ENCODE results near the gene MLC1. TPM values are rescaled to one million over a fixed set of nuclear protein-coding genes. Genes with fewer than 3 reads are reported as not detected.
A peak's percentile ranks its signal among the peaks of the same experiment; 100 is the strongest.

The MLC1 gene
- total RNA-seq, 1 donor from 2014 or later = not detected

GRCh38 chr22:50009765-50010675 lies 75.2 kb downstream of the MLC1 start:
- Histone ChIP-seq H3K36me3 (no peaks in the 10 kb centered on the region), H3K9ac (no peak overlapping the region), H3K4me1 (peaks cover 15% of the 10 kb centered on the region), H3K4me2 (peak overlapping the region; percentile 49), H3K9me3 (ENCODE audit: low read depth) (no peaks in the 10 kb centered on the region), H3K27me3 (peaks cover 74% of the 10 kb centered on the region), H4K20me1 (ENCODE audit: low read depth) (no peaks in the 10 kb centered on the region), H3K4me3 (peak overlapping the region; percentile 9), H2AFZ (replicated peaks) (no peak overlapping the region), H3K79me2 (ENCODE audit: low read depth) (no peaks in the 10 kb centered on the region), H3K27ac (no peak overlapping the region), H3F3A (ENCODE audit: low read depth) (peaks cover 4% of the 10 kb centered on the region)
- TF ChIP-seq EZH2 (IDR thresholded peaks at IDR 0.05) (no peak), CTCF (IDR thresholded peaks at IDR 0.05) (no peak), EZH2phosphoT487 (IDR thresholded peaks at IDR 0.05) (no peak)
- no peaks in the 10 kb centered on the region for H3K36me3 Mint-ChIP-seq
- no peak for DNase-seq (ENCODE audit: low spot score)
- H3K9me3 Mint-ChIP-seq = peaks cover 2% of the 10 kb centered on the region
- H3K4me1 Mint-ChIP-seq = peaks cover 2% of the 10 kb centered on the region
- peaks cover 31% of the 10 kb centered on the region for H3K27me3 Mint-ChIP-seq (ENCODE audit: insufficient read depth, low read depth)
- H3K27ac Mint-ChIP-seq = peak overlapping the region; percentile 29
- H3K4me3 Mint-ChIP-seq = peak overlapping the region; percentile 55

Other genes with a start within 250 kb of the MLC1 start
- gene ZBED4, start 231.6 kb downstream of the MLC1 start, total RNA-seq (ENCODE audit: low replicate concordance) = 23.1 and 29.3 TPM in 2 replicates
- gene ALG12, start 167.0 kb downstream of the MLC1 start, total RNA-seq (ENCODE audit: low replicate concordance) = 4.9 and 14.2 TPM in 2 replicates
- 12.2 and 22.6 TPM in 2 replicates for gene CRELD2, start 166.8 kb downstream of the MLC1 start, total RNA-seq (ENCODE audit: low replicate concordance)
- gene PIM3, start 124.7 kb downstream of the MLC1 start, total RNA-seq (ENCODE audit: low replicate concordance) = 15.1 and 37.2 TPM in 2 replicates
- gene IL17REL, start 72.7 kb downstream of the MLC1 start, total RNA-seq (ENCODE audit: low replicate concordance) = 0.15 TPM in 1 of 2 replicates, not detected in the other
- not detected in 2 replicates for gene TTLL8, start 27.1 kb downstream of the MLC1 start, total RNA-seq (ENCODE audit: low replicate concordance)
- 0.99 TPM in 1 of 2 replicates, not detected in the other for gene MOV10L1, start 4.6 kb upstream of the MLC1 start, total RNA-seq (ENCODE audit: low replicate concordance)
- gene PANX2, start 85.3 kb upstream of the MLC1 start, total RNA-seq (ENCODE audit: low replicate concordance) = 0.88 and 1.9 TPM in 2 replicates
- 15.4 and 37.4 TPM in 2 replicates for gene TRABD, start 100.5 kb upstream of the MLC1 start, total RNA-seq (ENCODE audit: low replicate concordance)
- 7.6 and 20.8 TPM in 2 replicates for gene SELENOO, start 115.6 kb upstream of the MLC1 start, total RNA-seq (ENCODE audit: low replicate concordance)
- gene TUBGCP6, start 159.6 kb upstream of the MLC1 start, total RNA-seq (ENCODE audit: low replicate concordance) = 16.9 and 44.6 TPM in 2 replicates
- gene HDAC10, start 165.8 kb upstream of the MLC1 start, total RNA-seq (ENCODE audit: low replicate concordance) = 5.4 and 27.6 TPM in 2 replicates
- 18.7 and 28.4 TPM in 2 replicates for gene MAPK12, start 176.3 kb upstream of the MLC1 start, total RNA-seq (ENCODE audit: low replicate concordance)
- gene MAPK11, start 185.0 kb upstream of the MLC1 start, total RNA-seq (ENCODE audit: low replicate concordance) = 0.37 TPM in 1 of 2 replicates, not detected in the other
- gene PLXNB2, start 222.2 kb upstream of the MLC1 start, total RNA-seq (ENCODE audit: low replicate concordance) = 32.4 and 94.1 TPM in 2 replicates
- gene DENND6B, start 241.6 kb upstream of the MLC1 start, total RNA-seq (ENCODE audit: low replicate concordance) = 1.0 and 7.8 TPM in 2 replicates

All from neural progenitor cell (in vitro differentiated cells).